Spleen (tissue), 7 donors: ENCODE results near the gene XYLT1.
"Not testable (repeated sequence)": the region's sequence is repeated elsewhere in the genome, so short reads cannot be mapped to it uniquely, and the experiment has no call there.

Experiments
- POLR2A ChIP-seq, 3 donors: fragments of 450-650 bp; IDR thresholded peaks; one replicate each; pipeline ENCODE4 v1.5.1; 2017; ENCODE audit warnings: antibody characterized with exemption in 3 of 3, mild to moderate bottlenecking in 1 of 3
- POLR2AphosphoS5 ChIP-seq, 3 donors: sonication (generic); formaldehyde crosslinking; IDR thresholded peaks; one replicate each; pipeline ENCODE4 v1.5.1; 2017; ENCODE audit warnings: antibody characterized with exemption in 3 of 3
- TF ChIP-seq, protein P1 (sequence below), 11 experiments: fragments of 200-600 bp in 7 of 11; fragments of 450-650 bp in 4 of 11; sonication (generic) in 4 of 11; IDR thresholded peaks in 8 of 11; conservative IDR thresholded peaks in 3 of 11; 1 replicate in 7 of 11; 2 replicates in 4 of 11; pipeline versions ENCODE4 v1.4.0 to v1.8.0; 2016 to 2021; ENCODE audit warnings: antibody characterized with exemption in 11 of 11, inconsistent platforms in 4 of 11, mild to moderate bottlenecking in 1 of 11
- donor health status: DM: no; HTN: no; CAD: no; lungs with moderate emphysema.
- donor health status: DM: no; HTN: no; CAD: no.
- donor health status: DM: no; HTN: no; CAD: no.

DNA sequence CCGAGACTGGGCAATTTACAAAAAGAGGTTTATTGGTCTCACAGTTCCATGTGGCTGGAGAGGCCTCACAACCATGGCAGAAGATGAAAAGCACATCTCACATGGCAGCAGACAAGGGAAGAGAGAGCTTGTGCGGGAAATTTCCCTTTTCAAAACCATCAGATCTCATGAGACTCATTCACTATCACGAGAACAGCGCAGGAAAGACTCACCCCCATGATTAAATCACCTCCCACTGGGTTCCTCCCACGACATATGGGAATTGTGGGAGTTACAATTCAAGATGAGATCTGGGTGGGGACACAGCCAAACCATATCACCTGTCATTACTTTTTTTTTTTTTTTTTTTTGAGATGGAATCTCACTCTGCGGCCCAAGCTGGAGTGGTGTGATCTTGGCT is 60.4 kb downstream of the XYLT1 start:
- TF ChIP-seq, protein P1, sequence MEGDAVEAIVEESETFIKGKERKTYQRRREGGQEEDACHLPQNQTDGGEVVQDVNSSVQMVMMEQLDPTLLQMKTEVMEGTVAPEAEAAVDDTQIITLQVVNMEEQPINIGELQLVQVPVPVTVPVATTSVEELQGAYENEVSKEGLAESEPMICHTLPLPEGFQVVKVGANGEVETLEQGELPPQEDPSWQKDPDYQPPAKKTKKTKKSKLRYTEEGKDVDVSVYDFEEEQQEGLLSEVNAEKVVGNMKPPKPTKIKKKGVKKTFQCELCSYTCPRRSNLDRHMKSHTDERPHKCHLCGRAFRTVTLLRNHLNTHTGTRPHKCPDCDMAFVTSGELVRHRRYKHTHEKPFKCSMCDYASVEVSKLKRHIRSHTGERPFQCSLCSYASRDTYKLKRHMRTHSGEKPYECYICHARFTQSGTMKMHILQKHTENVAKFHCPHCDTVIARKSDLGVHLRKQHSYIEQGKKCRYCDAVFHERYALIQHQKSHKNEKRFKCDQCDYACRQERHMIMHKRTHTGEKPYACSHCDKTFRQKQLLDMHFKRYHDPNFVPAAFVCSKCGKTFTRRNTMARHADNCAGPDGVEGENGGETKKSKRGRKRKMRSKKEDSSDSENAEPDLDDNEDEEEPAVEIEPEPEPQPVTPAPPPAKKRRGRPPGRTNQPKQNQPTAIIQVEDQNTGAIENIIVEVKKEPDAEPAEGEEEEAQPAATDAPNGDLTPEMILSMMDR (IDR thresholded peaks at IDR 0.05 in 8 of 11, conservative IDR thresholded peaks at IDR 0.05 in 3 of 11): not testable (repeated sequence)
- not testable (repeated sequence) for TF ChIP-seq POLR2A, POLR2AphosphoS5 (IDR thresholded peaks at IDR 0.05)
